Neuron (in vitro differentiated cells): ENCODE results near the gene ZMYND15.

Experiments used
- H2AFZ ChIP-seq: one replicate; pipeline ENCODE4 v1.6.1; 2013; ENCODE audit warnings: low read depth, mild to moderate bottlenecking, inconsistent platforms, low read length, moderate library complexity
- H3K27me3 ChIP-seq: one replicate; pipeline ENCODE4 v1.6.1; 2013; ENCODE audit warnings: low read length; ENCODE audit not compliant: insufficient read depth
- H3K36me3 ChIP-seq: one replicate; pipeline ENCODE4 v1.6.1; 2013; ENCODE audit warnings: low read length; ENCODE audit not compliant: insufficient read depth
- H3K4me1 ChIP-seq: one replicate; pipeline ENCODE4 v1.6.1; 2013; ENCODE audit warnings: low read length; ENCODE audit not compliant: insufficient read depth
- H3K4me3 ChIP-seq: 2 replicates; pipeline ENCODE4 v1.5.1; 2013; ENCODE audit warnings: mild to moderate bottlenecking, low read length, moderate library complexity
- H3K9me3 ChIP-seq: one replicate; pipeline ENCODE4 v1.6.1; 2013; ENCODE audit warnings: low read length

ZMYND15 gene

DNA sequence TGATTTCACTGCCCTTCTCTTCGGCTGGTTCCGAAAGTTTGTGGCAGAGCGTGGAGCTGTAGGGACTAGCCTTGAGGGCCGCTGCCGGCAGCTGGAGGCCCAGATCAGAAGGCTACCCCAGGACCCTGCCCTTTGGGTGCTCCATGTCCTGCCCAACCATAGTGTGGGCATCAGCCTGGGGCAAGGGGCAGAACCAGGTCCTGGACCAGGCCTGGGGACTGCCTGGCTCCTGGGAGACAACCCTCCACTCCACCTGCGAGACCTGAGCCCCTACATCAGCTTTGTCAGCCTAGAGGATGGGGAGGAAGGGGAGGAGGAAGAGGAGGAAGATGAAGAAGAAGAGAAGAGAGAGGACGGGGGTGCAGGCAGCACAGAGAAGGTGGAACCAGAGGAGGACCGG, 951 bp downstream of the ZMYND15 start:
- Histone ChIP-seq H3K4me3 (no peak overlapping the region), H3K36me3 (no peaks in the 10 kb centered on the region), H3K4me1 (peaks cover 9% of the 10 kb centered on the region), H3K9me3 (peaks cover 3% of the 10 kb centered on the region), H3K27me3 (peaks cover 81% of the 10 kb centered on the region), H2AFZ (no peak overlapping the region)

DNA sequence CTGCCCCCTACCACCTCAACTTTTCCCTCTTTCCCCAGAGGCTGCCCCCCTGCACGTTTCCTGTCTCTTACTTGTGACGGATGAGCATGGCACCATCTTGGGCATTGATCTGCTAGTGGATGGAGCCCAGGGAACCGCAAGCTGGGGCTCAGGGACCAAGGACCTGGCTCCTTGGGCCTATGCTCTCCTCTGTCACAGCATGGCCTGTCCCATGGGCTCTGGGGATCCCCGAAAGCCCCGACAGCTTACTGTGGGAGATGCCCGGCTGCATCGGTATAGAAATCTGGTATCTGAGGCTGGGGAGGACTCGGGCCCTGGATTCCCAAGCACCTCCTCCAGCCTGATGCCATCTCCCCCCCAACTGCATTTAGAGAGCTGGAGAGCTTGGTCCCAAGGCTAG, 1.9 kb downstream of the ZMYND15 start:
- H3K27me3 ChIP-seq, result peaks cover 84% of the 10 kb centered on the region
- H3K9me3 ChIP-seq, result peaks cover 3% of the 10 kb centered on the region
- no peaks in the 10 kb centered on the region for H3K36me3 ChIP-seq
- H3K4me1 ChIP-seq, result peaks cover 9% of the 10 kb centered on the region
- H2AFZ ChIP-seq, result no peak overlapping the region
- no peak overlapping the region for H3K4me3 ChIP-seq

DNA sequence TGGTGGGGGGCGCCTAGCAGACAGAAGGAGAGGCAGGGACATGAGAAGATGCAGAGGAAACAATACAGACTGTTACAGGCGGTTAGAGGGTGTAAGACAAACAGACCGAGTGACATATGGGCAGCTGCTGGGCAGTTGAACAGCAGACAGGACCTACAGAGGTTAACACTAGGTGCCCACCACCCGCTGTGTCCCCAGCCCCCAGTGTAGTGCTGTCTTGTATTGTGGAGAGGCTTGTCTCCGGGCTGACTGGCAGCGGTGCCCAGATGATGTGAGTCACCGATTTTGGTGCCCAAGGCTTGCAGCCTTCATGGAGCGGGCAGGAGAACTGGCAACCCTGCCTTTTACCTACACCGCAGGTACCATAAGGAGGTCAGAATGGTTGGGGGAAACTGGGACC, 2.5 kb downstream of the ZMYND15 start:
- H3K27me3 ChIP-seq, result peaks cover 85% of the 10 kb centered on the region

DNA sequence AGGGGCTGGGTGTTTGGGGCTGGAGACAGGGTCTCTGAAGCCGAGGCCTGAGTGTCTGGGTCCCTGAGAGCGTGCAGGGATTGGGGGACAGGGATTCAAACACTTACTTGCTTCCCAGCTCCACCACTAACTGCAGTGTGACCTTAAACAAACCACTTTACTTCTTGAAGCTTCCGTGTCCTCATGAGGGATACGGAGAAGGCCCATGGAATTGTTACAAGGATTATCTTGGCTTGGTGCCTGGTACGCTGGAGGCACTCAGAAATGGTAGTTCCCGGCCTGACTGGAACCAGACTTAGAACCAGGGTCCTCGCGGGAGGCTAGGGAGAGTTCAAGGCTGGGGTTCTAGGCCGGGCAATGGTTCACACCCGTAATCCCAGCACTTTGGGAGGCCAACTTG, 3.0 kb downstream of the ZMYND15 start:
- Histone ChIP-seq H3K36me3 (no peaks in the 10 kb centered on the region), H3K27me3 (peaks cover 85% of the 10 kb centered on the region), H3K4me3 (no peak overlapping the region), H3K4me1 (peaks cover 9% of the 10 kb centered on the region), H2AFZ (no peak overlapping the region), H3K9me3 (peaks cover 3% of the 10 kb centered on the region)

More for the DNA sequence above, 2.5 kb downstream of the ZMYND15 start:
- peaks cover 3% of the 10 kb centered on the region for H3K9me3 ChIP-seq
- H3K4me3 ChIP-seq, result no peak overlapping the region
- H3K36me3 ChIP-seq, result no peaks in the 10 kb centered on the region
- H2AFZ ChIP-seq, result no peak overlapping the region
- H3K4me1 ChIP-seq, result peaks cover 9% of the 10 kb centered on the region

DNA sequence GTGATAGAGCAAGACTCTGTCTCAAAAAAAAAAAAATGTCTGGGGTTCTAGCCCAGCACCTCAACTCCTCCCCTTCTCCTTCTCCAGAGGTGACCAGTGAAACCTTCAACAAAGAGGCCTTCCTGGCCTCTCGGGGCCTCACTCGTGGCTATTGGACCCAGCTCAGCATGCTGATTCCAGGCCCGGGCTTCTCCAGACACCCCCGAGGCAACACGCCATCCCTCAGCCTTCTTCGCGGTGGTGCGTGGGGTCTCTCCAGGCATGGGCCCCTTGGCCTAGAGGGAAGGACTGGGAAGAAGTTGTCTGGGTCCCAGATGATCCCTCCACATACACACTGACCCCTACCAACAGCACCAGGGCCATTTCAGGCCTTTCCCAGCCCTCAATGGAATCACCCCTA, 3.6 kb downstream of the ZMYND15 start:
- peaks cover 3% of the 10 kb centered on the region for H3K9me3 ChIP-seq
- H2AFZ ChIP-seq, result no peak overlapping the region
- H3K27me3 ChIP-seq, result peaks cover 81% of the 10 kb centered on the region
- peaks cover 9% of the 10 kb centered on the region for H3K4me1 ChIP-seq
- H3K4me3 ChIP-seq, result no peak overlapping the region
- no peaks in the 10 kb centered on the region for H3K36me3 ChIP-seq

DNA sequence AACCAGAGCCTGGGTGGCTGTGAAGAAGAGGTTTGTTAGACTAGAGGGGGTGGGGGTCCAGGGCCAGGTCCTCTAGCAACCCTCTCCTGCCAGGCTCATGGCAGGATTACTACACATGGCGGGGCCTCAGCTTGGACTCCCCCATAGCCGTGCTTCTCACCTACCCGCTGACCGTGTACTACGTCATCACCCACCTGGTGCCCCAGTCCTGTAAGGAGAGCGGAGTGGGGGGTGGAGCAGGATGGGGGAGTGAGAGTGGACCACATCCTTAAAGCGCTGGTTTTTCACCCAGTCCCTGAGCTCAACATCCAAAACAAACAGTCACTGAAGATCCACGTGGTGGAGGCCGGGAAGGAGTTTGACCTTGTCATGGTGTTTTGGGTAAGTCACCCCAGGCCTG, 4.3 kb downstream of the ZMYND15 start:
- no peak overlapping the region for H2AFZ ChIP-seq
- H3K36me3 ChIP-seq, result no peaks in the 10 kb centered on the region
- peaks cover 74% of the 10 kb centered on the region for H3K27me3 ChIP-seq
- H3K9me3 ChIP-seq, result peaks cover 3% of the 10 kb centered on the region
- H3K4me3 ChIP-seq, result no peak overlapping the region
- peaks cover 9% of the 10 kb centered on the region for H3K4me1 ChIP-seq

DNA sequence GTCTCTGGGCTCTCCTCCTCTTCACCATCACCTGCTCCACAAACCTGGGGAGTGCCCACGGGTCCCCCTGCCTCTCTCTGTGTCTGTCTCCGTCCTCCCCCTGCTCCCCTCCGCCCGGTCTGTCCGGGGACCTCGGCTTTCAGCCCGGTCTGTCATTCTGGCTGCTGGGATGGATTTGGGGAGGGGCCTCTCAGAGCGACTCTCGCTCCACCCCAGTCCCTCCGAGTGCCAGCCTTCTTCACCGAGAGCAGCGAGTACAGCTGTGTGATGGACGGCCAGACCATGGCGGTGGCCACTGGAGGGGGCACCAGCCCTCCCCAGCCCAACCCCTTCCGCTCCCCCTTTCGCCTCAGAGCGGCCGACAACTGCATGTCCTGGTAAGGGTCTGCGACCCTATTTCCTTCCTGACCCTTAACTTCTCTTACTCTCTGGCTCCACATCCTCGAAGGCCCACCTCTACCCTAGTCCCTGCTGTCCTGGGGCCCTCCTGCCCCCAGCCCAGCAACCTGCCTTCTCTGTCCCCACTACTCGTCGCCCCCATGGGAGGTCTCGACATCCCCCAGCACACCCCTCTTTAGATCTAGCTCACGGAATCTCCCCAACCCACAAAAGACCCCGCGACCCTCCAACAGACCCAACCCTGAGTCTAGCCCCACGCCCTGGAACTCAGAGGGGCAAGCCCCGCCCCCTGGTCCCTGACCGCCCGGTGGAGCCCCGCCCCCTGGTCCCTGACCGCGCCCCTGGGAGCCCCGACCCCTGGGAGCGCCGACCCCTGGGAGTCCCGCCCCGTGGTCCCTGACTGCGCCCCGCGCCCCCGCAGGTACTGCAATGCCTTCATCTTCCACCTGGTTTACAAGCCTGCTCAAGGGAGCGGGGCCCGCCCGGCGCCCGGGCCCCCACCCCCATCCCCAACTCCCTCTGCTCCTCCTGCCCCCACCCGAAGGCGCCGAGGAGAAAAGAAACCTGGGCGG, 5.7 kb downstream of the ZMYND15 start:
- no peak overlapping the region for H2AFZ ChIP-seq
- no peaks in the 10 kb centered on the region for H3K36me3 ChIP-seq
- no peak overlapping the region for H3K4me3 ChIP-seq
- H3K27me3 ChIP-seq, result peaks cover 61% of the 10 kb centered on the region
- peaks cover 3% of the 10 kb centered on the region for H3K9me3 ChIP-seq
- H3K4me1 ChIP-seq, result peaks cover 4% of the 10 kb centered on the region

DNA sequence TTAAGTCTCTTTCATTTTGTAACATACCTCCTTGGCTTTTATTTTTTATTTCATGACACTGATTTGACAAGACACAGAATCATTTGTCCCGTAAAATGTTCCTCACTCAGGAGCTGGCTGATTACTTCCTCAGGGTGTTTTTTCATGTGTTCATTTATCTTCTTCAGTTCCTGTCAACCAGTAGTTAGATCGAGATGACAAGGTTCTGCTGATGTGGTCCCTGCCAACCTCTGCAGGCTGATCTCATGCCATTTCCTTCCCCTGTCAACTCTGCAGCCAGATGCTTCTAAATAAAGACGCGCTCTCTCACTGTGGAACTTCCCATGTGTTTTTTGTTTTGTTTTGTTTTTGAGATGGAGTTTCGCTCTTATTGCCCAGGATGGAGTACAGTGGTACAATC, 8.2 kb downstream of the ZMYND15 start:
- Histone ChIP-seq H3K4me1 (peaks cover 4% of the 10 kb centered on the region), H3K27me3 (peaks cover 35% of the 10 kb centered on the region), H3K9me3 (no peaks in the 10 kb centered on the region), H3K4me3 (no peak overlapping the region), H2AFZ (no peak overlapping the region), H3K36me3 (no peaks in the 10 kb centered on the region)

DNA sequence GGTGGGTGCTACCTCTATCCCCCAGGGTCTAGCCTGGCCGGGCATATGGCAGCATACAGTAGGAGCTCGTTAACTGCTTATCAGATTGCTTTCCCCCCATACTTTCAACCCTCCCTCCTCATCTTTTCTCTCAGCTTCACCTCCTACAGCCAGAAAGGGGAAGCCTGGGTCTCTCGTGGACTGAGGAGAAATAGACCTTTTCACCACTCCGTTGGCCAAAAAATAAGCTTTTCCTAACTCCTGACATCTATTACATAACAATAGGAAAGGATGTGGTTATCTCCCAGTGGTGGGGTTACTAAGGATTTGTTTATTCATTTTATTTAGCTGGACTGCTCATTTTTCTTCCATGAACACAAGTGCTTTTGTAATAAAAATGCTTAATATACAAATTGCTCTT, 9.1 kb downstream of the ZMYND15 start:
- peaks cover 4% of the 10 kb centered on the region for H3K4me1 ChIP-seq
- H2AFZ ChIP-seq, result no peak overlapping the region
- H3K9me3 ChIP-seq, result no peaks in the 10 kb centered on the region
- no peak overlapping the region for H3K4me3 ChIP-seq
- peaks cover 27% of the 10 kb centered on the region for H3K27me3 ChIP-seq
- H3K36me3 ChIP-seq, result no peaks in the 10 kb centered on the region

DNA sequence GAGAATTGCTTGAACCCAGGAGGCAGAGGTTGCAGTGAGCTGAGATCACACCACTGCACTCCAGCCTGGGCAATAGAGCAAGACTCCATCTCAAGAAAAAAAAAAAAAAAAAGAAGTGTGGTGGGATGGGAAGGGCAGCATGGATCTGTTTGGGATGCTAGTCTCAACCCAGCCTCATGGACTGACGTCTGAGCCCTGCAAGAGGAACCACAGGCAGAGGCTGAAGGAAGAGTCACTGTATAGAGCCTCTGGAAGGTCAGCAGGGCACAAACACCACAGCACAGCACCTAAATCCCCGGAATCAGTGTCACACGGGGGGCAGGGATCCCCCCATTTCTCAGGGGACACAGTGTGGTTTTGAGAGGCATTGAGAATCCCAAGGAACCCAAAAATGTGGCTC, 11.0 kb downstream of the ZMYND15 start:
- H3K27me3 ChIP-seq, result peaks cover 10% of the 10 kb centered on the region
- no peaks in the 10 kb centered on the region for H3K4me1 ChIP-seq
- no peak overlapping the region for H2AFZ ChIP-seq
- no peaks in the 10 kb centered on the region for H3K9me3 ChIP-seq
- no peak overlapping the region for H3K4me3 ChIP-seq
- H3K36me3 ChIP-seq, result no peaks in the 10 kb centered on the region

DNA sequence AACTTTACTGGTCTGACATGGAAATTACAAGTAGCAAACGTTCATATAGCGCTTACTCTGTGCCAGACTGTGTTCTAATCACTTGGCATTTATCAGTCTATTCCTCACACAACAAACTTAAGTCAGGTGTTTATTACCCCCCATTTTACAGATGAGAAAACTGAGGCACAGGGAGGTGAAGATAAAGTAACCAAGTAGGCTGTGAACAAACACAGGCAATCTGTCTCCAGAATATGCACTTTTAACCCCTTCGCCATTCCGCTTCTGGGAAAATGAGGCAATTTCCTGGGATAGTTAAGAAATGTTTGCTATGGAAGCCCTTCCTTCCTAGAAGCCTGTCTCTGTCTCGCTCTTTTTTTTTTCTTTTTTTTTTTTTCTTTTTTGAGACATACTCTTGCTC, 12.3 kb downstream of the ZMYND15 start:
- Histone ChIP-seq H2AFZ (no peak overlapping the region), H3K9me3 (no peaks in the 10 kb centered on the region), H3K36me3 (no peaks in the 10 kb centered on the region), H3K4me1 (no peaks in the 10 kb centered on the region), H3K27me3 (peaks cover 5% of the 10 kb centered on the region), H3K4me3 (no peak overlapping the region)

DNA sequence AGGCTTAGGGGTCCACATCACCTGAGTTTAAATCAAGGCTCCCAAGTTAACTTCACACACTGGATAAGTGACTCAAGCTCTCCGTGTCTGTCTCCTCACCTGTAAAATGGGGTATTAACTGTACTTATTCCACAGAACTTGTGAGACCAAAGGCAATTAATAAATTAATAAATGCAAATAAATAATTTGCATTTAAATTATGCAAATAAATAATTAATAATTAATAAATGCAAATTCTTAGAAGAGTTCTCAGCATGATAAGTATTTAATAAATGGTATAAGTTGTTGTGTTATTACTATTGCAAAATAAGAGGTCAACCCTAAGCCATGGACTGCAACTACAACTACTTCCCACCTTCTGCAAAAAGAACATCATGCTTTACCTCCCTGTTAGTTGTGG, 13.8 kb downstream of the ZMYND15 start:
- Histone ChIP-seq H3K36me3 (no peaks in the 10 kb centered on the region), H3K27me3 (peaks cover 11% of the 10 kb centered on the region), H3K4me1 (no peaks in the 10 kb centered on the region), H3K9me3 (no peaks in the 10 kb centered on the region), H2AFZ (no peak overlapping the region), H3K4me3 (no peak overlapping the region)

DNA sequence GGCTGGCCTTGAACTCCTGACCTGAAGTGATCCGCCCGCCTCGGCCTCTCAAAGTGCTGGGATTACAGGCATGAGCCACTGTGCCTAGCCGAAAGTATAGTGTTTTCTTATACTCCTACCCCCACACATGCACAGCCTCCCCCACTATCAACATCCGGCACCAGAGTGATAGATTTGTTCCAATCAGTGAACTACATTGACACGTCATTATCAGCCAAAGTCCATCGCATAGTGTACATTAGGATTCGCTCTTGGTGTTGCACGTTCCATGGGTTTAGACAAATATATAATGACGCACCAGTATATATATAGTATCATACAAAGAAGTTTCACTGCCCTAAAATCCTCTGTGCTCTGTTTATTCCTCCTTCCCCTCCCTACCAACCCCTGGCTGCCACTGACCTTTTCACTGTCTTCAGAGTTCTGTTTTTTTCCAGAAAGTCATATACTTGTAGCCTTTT, 20.2 kb downstream of the ZMYND15 start:
- no peaks in the 10 kb centered on the region for H3K4me1 ChIP-seq
- H3K36me3 ChIP-seq, result no peaks in the 10 kb centered on the region
- no peaks in the 10 kb centered on the region for H3K9me3 ChIP-seq
- H3K27me3 ChIP-seq, result peaks cover 13% of the 10 kb centered on the region
- no peak overlapping the region for H3K4me3 ChIP-seq
- no peak overlapping the region for H2AFZ ChIP-seq
